Keratinocyte (primary cell): ENCODE results near the gene ZNF132. TPM values are rescaled to one million over a fixed set of nuclear protein-coding genes. Genes with fewer than 3 reads are reported as not detected.
A peak's percentile ranks its signal among the peaks of the same experiment; 100 is the strongest.

ENCODE experiments used
- DNase-seq: peaks from one replicate; pipeline ENCODE4 v3.0.0-alpha.2; 2011; ENCODE audit warnings: low read depth, missing footprints, low spot score
- FAIRE-seq: peaks from 2 replicates; lab custom pipeline; 2011; peaks lifted over from hg19 to GRCh38; lab: Jason Lieb, UNC
- H2AFZ ChIP-seq: 2 replicates; pipeline ENCODE4 v1.6.0; 2012; ENCODE audit warnings: low read length, control low read depth, inconsistent platforms; ENCODE audit not compliant: control insufficient read depth
- H3K27ac ChIP-seq: 2 replicates; pipeline ENCODE4 v1.5.1; 2011; ENCODE audit warnings: low read length; ENCODE audit not compliant: control insufficient read depth, insufficient read depth
- H3K27me3 ChIP-seq: 3 replicates; pipeline ENCODE4 v1.6.0; 2011; ENCODE audit warnings: low read length; ENCODE audit not compliant: control insufficient read depth, insufficient read depth; ENCODE audit errors: extremely low read depth
- H3K36me3 ChIP-seq, 2 experiments: 2 replicates in 1 of 2; 3 replicates in 1 of 2; pipeline ENCODE4 v1.5.1; 2011; ENCODE audit warnings: low read length in 2 of 2, mild to moderate bottlenecking in 1 of 2; ENCODE audit not compliant: control insufficient read depth in 2 of 2, insufficient read depth in 2 of 2; ENCODE audit errors: extremely low read depth in 1 of 2
- H3K4me1 ChIP-seq: 3 replicates; pipeline ENCODE4 v1.5.1; 2011; ENCODE audit warnings: low read length; ENCODE audit not compliant: control insufficient read depth, insufficient read depth; ENCODE audit errors: extremely low read depth
- H3K4me2 ChIP-seq: 3 replicates; pipeline ENCODE4 v1.6.0; 2011; ENCODE audit warnings: low read depth, low read length; ENCODE audit not compliant: control insufficient read depth, insufficient read depth; ENCODE audit errors: extremely low read depth
- H3K4me3 ChIP-seq, 3 experiments: fragments of 200-600 bp in 1 of 3; sonication (generic) in 1 of 3; 2 replicates in 2 of 3; 3 replicates in 1 of 3; pipeline ENCODE4 v1.5.1; 2011 to 2016; ENCODE audit warnings: low read length in 3 of 3, mild to moderate bottlenecking in 3 of 3, control low read depth in 2 of 3, inconsistent platforms in 1 of 3, low read depth in 1 of 3, mixed read lengths in 1 of 3, mixed run types in 1 of 3, moderate library complexity in 1 of 3; ENCODE audit not compliant: control insufficient read depth in 2 of 3, insufficient read depth in 2 of 3; ENCODE audit errors: extremely low read depth in 1 of 3
- H3K79me2 ChIP-seq: 2 replicates; pipeline ENCODE4 v1.6.0; 2012; ENCODE audit warnings: low read length; ENCODE audit not compliant: control insufficient read depth, insufficient read depth
- H3K9ac ChIP-seq: 3 replicates; pipeline ENCODE4 v1.6.0; 2011; ENCODE audit warnings: low read length; ENCODE audit not compliant: control insufficient read depth, insufficient read depth; ENCODE audit errors: extremely low read depth
- H3K9me1 ChIP-seq: 3 replicates; pipeline ENCODE4 v1.6.0; 2011; ENCODE audit warnings: low read length; ENCODE audit not compliant: control insufficient read depth, insufficient read depth; ENCODE audit errors: extremely low read depth
- H3K9me3 ChIP-seq: 2 replicates; pipeline ENCODE4 v1.5.1; 2012; ENCODE audit warnings: low read depth, low read length; ENCODE audit not compliant: control insufficient read depth
- H4K20me1 ChIP-seq: 3 replicates; pipeline ENCODE4 v1.6.0; 2011; ENCODE audit warnings: low read length; ENCODE audit not compliant: control insufficient read depth, insufficient read depth; ENCODE audit errors: extremely low read depth
- CTCF ChIP-seq, 3 experiments: IDR thresholded peaks in 1 of 3; conservative IDR thresholded peaks in 1 of 3; optimal IDR thresholded peaks in 1 of 3; 2 replicates in 2 of 3; 3 replicates in 1 of 3; pipeline versions ENCODE3 to v1.5.1; 2011; ENCODE audit warnings: low read length in 3 of 3, mild to moderate bottlenecking in 3 of 3, moderate library complexity in 2 of 3, control low read depth in 1 of 3, inconsistent platforms in 1 of 3; ENCODE audit not compliant: insufficient read depth in 2 of 3; ENCODE audit errors: extremely low read depth in 1 of 3
- EZH2 ChIP-seq: IDR thresholded peaks from one replicate; pipeline ENCODE4 v1.6.1; 2012; ENCODE audit warnings: inconsistent platforms, mild to moderate bottlenecking, low read length, moderate library complexity
- dilution Hi-C: fragments of 300-500 bp; cut with MboI; formaldehyde crosslinking; loops from one replicate; pipeline ENCODE4 v1.7.0; 2020; ENCODE audit warnings: low sequenced_read_pairs; ENCODE audit not compliant: extremely low pct_ligation_motif_present
- polyA plus RNA-seq, 5 experiments: library from polyadenylated mRNA; depleted of rRNA in 3 of 5; stranded (reverse) in 3 of 5; stranded (forward) in 1 of 5; unstranded in 1 of 5; fragments of >200 nt; gene quantifications; 1 replicate in 1 of 5; 2 replicates in 3 of 5; 3 replicates in 1 of 5; pipeline versions ENCODE4 v1.2.1 to v1.2.3, GENCODE V29; 2011 to 2012; ENCODE audit warnings: missing spikeins in 2 of 5, low read depth in 1 of 5, low replicate concordance in 1 of 5

Gene ZNF132
- polyA plus RNA-seq, 1 donor (not counting 4 experiments of a cell fraction or from before 2014, with no cell fraction given): 1.6 TPM

- Histone ChIP-seq H3K9me1 (peaks cover 4% of the 10 kb centered on the region), H3K9ac (peak overlapping the region; percentile 91), H2AFZ (peak overlapping the region; percentile 91), H3K4me1 (peaks cover 21% of the 10 kb centered on the region), H3K4me3 (peak overlapping the region; percentile 91 to 93 (median 93)), H3K27me3 (no peaks in the 10 kb centered on the region), H3K9me3 (no peaks in the 10 kb centered on the region), H3K4me2 (peak overlapping the region; percentile 99), H3K79me2 (peaks cover 36% of the 10 kb centered on the region), H4K20me1 (no peaks in the 10 kb centered on the region), H3K36me3 (peaks cover 0 to 2% of the 10 kb centered on the region in 2 experiments), H3K27ac (peak overlapping the region; percentile 87)
- no peak for TF ChIP-seq CTCF (optimal IDR thresholded peaks at IDR 0.05 in 1 of 3, IDR thresholded peaks at IDR 0.05 in 1 of 3, conservative IDR thresholded peaks at IDR 0.05 in 1 of 3; ENCODE audit: extremely low read depth in 1 of 3, insufficient read depth in 2 of 3, low read length in 3 of 3)
- no peak for TF ChIP-seq EZH2
- FAIRE-seq (no peak), DNase-seq (no peak)
- dilution Hi-C loops: no loop called here
Observed at GRCh38 chr19:58409010-58409790, 30.8 kb downstream of the ZNF132 start.

- H3K4me2 ChIP-seq: peak within 1 kb of the TSS; percentile 99
- no peaks in the 10 kb centered on the region for H3K9me3 ChIP-seq
- TF ChIP-seq EZH2: no peak
- peak in 1 of 3 experiments; percentile 37 for TF ChIP-seq CTCF (optimal IDR thresholded peaks at IDR 0.05 in 1 of 3, IDR thresholded peaks at IDR 0.05 in 1 of 3, conservative IDR thresholded peaks at IDR 0.05 in 1 of 3; ENCODE audit: extremely low read depth in 1 of 3, insufficient read depth in 2 of 3, low read length in 3 of 3)
- H3K27ac ChIP-seq: peak within 1 kb of the TSS; percentile 87
- peaks cover 36% of the 10 kb centered on the region for H3K79me2 ChIP-seq
- no peak for FAIRE-seq
- peak within 1 kb of the TSS; percentile 91 to 93 (median 93) for H3K4me3 ChIP-seq
- peak within 1 kb of the TSS; percentile 91 for H2AFZ ChIP-seq
- DNase-seq: peak; percentile 73
- no peaks in the 10 kb centered on the region for H3K27me3 ChIP-seq
- peaks cover 4% of the 10 kb centered on the region for H3K9me1 ChIP-seq
- dilution Hi-C loops: no loop called here
- peak within 1 kb of the TSS; percentile 91 for H3K9ac ChIP-seq
- H3K4me1 ChIP-seq: peaks cover 21% of the 10 kb centered on the region
- peaks cover 0 to 2% of the 10 kb centered on the region in 2 experiments for H3K36me3 ChIP-seq
- no peaks in the 10 kb centered on the region for H4K20me1 ChIP-seq
Observed at GRCh38 chr19:58408152-58409009, 31.6 kb downstream of the ZNF132 start, which contains the start of gene ZNF584. Gene ZNF584, plus strand, starts transcription at chr19:58408649. Its CDS starts 499 bp downstream, at chr19:58409148.
